Lower leg skin (tissue), 3 donors: ENCODE results near the gene MEPCE.

ENCODE experiments used
- CTCF ChIP-seq, 3 donors: fragments of 450-650 bp; IDR thresholded peaks; one replicate each; pipeline ENCODE4 v1.5.1; 2016; ENCODE audit warnings: antibody characterized with exemption in 3 of 3, mild to moderate bottlenecking in 3 of 3, moderate library complexity in 2 of 3
- POLR2A ChIP-seq, 2 donors: fragments of 450-650 bp; IDR thresholded peaks; one replicate each; pipeline ENCODE4 v1.6.1; 2016 to 2017; ENCODE audit warnings: antibody characterized with exemption in 2 of 2, mild to moderate bottlenecking in 1 of 2, moderate library complexity in 1 of 2

DNA sequence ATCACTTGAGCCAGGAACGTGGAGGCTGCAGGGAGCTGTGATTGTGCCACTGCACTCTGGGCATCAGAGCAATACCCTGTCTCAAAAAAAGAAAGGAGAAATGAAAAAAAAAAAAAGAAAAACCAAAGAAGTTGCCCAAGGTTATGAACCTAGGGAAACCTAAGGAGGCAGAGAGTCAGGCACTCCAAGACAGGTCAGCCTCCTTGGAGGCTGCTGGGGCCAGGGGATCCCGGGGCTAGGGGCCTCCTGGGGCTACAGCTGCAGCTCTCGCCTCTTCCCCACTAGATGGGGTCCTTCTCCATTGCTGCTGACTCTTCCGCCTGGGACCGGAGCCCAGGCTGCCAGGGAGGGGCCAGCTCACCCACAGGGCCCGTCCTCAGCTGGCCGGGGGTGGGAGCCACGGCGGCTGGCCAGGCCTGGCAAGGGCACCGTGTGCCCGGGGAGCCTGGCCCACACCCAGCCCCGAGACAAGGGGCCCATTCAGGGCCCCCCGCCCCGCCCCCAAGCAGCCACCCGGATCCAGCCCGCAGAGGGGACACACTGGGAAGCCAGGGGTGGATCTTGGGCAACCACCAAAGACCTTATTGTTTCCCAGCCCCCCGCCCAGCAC is 36.2 kb downstream of the MEPCE start:
- TF ChIP-seq CTCF (IDR thresholded peaks at IDR 0.05): no peak
- no peak for TF ChIP-seq POLR2A (IDR thresholded peaks at IDR 0.05)
